Left forelimb (tissue), 1 donor: ENCODE data around the gene HAL.

Experiments
- DNase-seq: peaks from one replicate; pipeline ENCODE4 v3.0.0-alpha.2; 2018; ENCODE audit warnings: low spot score

Gene HAL

GRCh38 chr12:96007729-96008128, 11.6 kb upstream of the HAL start:
- no peak for DNase-seq

- DNase-seq = no peak
Measured at GRCh38 chr12:96006727-96007126, 10.6 kb upstream of the HAL start.

- no peak for DNase-seq
Measured at GRCh38 chr12:96000858-96001257, 4.7 kb upstream of the HAL start.

GRCh38 chr12:95999484-95999883, 3.3 kb upstream of the HAL start:
- no peak for DNase-seq

GRCh38 chr12:95998611-95999286, 2.6 kb upstream of the HAL start:
- no peak for DNase-seq

GRCh38 chr12:95997911-95998510, 1.9 kb upstream of the HAL start:
- DNase-seq = no peak

- DNase-seq = no peak
Measured at GRCh38 chr12:95997276-95997675, 1.1 kb upstream of the HAL start.

GRCh38 chr12:95995238-95996031, 709 bp downstream of the HAL start:
- no peak for DNase-seq

GRCh38 chr12:95994476-95994875, 1.7 kb downstream of the HAL start:
- DNase-seq = no peak

- no peak for DNase-seq
Measured at GRCh38 chr12:95993907-95994306, 2.2 kb downstream of the HAL start.

- no peak for DNase-seq
Measured at GRCh38 chr12:95990136-95990535, 6.0 kb downstream of the HAL start.

- DNase-seq = no peak
Measured at GRCh38 chr12:95989504-95990123, 6.5 kb downstream of the HAL start.

- no peak for DNase-seq
Measured at GRCh38 chr12:95988506-95989275, 7.5 kb downstream of the HAL start.

GRCh38 chr12:95986635-95987570, 9.2 kb downstream of the HAL start:
- DNase-seq = no peak

- no peak for DNase-seq
Measured at GRCh38 chr12:95984682-95985081, 11.5 kb downstream of the HAL start.

GRCh38 chr12:95982602-95983001, 13.5 kb downstream of the HAL start:
- DNase-seq = no peak

- DNase-seq = no peak
Measured at GRCh38 chr12:95980437-95980836, 15.7 kb downstream of the HAL start.

- no peak for DNase-seq
Measured at GRCh38 chr12:95978774-95979173, 17.4 kb downstream of the HAL start.

- DNase-seq = no peak
Measured at GRCh38 chr12:95978351-95978750, 17.8 kb downstream of the HAL start.

GRCh38 chr12:95977764-95978305, 18.3 kb downstream of the HAL start:
- DNase-seq = no peak

- DNase-seq = no peak
Measured at GRCh38 chr12:95976416-95976832, 19.7 kb downstream of the HAL start.
